ENCODE results near the gene RAB29. TPM values are rescaled to one million over a fixed set of nuclear protein-coding genes. Genes with fewer than 3 reads are reported as not detected.

Gene RAB29
- total RNA-seq, 4 donors from 2014 or later: 11.1 to 78.4 (median 14.9) TPM

DNA sequence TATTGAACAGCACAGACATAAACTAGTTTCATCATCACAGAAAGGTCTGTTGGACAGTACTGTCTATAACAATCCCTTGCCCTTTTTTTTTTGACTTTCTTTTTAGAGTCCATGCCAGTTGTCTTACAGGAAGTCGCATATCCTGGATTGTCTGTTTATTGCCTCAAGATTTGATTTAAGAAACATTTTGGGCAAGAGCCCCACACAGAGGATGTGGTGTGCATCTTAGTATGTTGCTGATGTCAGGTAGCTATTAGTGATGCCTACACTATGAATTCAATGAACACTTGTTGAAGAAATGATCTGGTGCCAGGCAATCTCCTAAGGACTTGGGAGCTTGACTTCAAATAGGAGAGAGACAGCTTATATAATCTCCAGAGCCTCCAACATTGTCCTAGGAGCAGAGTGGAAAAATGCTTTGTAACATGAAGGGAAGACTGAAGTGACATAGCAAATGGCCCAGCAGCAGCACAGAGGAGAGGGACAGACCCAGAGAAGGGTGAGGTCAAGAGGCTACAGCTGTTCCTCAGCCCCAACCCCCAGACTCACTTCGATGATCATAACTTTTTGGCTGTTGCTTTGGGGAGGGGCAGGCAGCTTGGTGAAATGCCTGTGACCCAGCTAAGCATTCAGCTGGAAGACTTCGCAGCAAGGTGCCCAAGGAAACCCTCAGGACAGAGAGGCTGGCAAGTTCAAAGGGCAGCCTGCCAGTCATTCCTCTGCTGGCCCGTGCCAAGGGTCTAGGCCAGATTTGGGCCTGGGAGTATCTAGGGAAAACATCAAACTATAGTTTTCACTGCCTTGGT lies 7.5 kb upstream of the RAB29 start:
- no peak overlapping the region for H3K27ac ChIP-seq
- no peak overlapping the region for H3K4me3 ChIP-seq
- H3K27me3 ChIP-seq: no peaks in the 10 kb centered on the region
- DNase-seq (ENCODE audit: low spot score in 2 of 2): no peak
- H3K36me3 ChIP-seq: no peaks in the 10 kb centered on the region
- 61 to 67% methylated on average over 4 of the region's 4 CpGs for WGBS, 2 donors
- TF ChIP-seq POLR2A (IDR thresholded peaks at IDR 0.05) (no peak), EP300 (IDR thresholded peaks at IDR 0.05) (no peak)
- TF ChIP-seq, protein P1, sequence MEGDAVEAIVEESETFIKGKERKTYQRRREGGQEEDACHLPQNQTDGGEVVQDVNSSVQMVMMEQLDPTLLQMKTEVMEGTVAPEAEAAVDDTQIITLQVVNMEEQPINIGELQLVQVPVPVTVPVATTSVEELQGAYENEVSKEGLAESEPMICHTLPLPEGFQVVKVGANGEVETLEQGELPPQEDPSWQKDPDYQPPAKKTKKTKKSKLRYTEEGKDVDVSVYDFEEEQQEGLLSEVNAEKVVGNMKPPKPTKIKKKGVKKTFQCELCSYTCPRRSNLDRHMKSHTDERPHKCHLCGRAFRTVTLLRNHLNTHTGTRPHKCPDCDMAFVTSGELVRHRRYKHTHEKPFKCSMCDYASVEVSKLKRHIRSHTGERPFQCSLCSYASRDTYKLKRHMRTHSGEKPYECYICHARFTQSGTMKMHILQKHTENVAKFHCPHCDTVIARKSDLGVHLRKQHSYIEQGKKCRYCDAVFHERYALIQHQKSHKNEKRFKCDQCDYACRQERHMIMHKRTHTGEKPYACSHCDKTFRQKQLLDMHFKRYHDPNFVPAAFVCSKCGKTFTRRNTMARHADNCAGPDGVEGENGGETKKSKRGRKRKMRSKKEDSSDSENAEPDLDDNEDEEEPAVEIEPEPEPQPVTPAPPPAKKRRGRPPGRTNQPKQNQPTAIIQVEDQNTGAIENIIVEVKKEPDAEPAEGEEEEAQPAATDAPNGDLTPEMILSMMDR (IDR thresholded peaks at IDR 0.05): no peak
- H3K4me1 ChIP-seq: peaks cover 0 to 12% (median 0%) of the 10 kb centered on the region in 4 donors
- no peaks in the 10 kb centered on the region for H3K9me3 ChIP-seq

- H3K27me3 ChIP-seq: no peaks in the 10 kb centered on the region
- no peak overlapping the region for H3K4me3 ChIP-seq
- H3K4me1 ChIP-seq: peaks cover 0 to 21% (median 2%) of the 10 kb centered on the region in 4 donors
- DNase-seq (ENCODE audit: low spot score in 2 of 2): no peak
- H3K9me3 ChIP-seq: no peaks in the 10 kb centered on the region
- WGBS, 2 donors: 81 to 91% methylated on average over 5 of the region's 5 CpGs
- TF ChIP-seq, protein P1 (IDR thresholded peaks at IDR 0.05): no peak
- TF ChIP-seq POLR2A (IDR thresholded peaks at IDR 0.05): no peak
- TF ChIP-seq EP300 (IDR thresholded peaks at IDR 0.05): no peak
- no peak overlapping the region for H3K27ac ChIP-seq
- no peaks in the 10 kb centered on the region for H3K36me3 ChIP-seq
These were observed 5.1 kb upstream of the RAB29 start for GRCh38 chr1:205780335-205780734.

DNA sequence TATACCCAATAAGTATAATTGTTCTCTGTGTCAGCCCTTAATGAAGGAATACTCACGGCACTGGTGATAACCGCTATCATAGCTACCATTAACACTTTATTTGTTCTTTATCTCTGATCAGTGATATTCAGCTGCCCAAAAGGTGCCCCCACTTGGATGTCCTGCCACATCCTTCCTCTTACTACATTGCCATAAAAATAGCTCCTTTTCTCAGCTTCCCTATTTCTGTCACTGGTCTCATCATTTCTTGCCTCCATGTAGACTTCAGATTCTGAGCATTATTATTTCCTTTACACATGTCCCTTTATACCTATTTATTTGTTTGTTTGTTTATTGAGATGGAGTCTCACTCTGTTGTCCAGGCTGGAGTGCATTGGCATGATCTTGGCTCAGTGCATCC lies 2.7 kb upstream of the RAB29 start:
- H3K27me3 ChIP-seq: no peaks in the 10 kb centered on the region
- H3K4me1 ChIP-seq: peaks cover 0 to 20% (median 10%) of the 10 kb centered on the region in 4 donors
- H3K9me3 ChIP-seq: no peaks in the 10 kb centered on the region
- TF ChIP-seq POLR2A (IDR thresholded peaks at IDR 0.05) (no peak), EP300 (IDR thresholded peaks at IDR 0.05) (no peak)
- TF ChIP-seq, protein P1 (IDR thresholded peaks at IDR 0.05): no peak
- no peak overlapping the region for H3K4me3 ChIP-seq
- no peaks in the 10 kb centered on the region for H3K36me3 ChIP-seq
- no peak overlapping the region for H3K27ac ChIP-seq
- WGBS, 2 donors: 78 to 86% methylated on average over 2 of the region's 2 CpGs
- DNase-seq (ENCODE audit: low spot score in 2 of 2): no peak

DNA sequence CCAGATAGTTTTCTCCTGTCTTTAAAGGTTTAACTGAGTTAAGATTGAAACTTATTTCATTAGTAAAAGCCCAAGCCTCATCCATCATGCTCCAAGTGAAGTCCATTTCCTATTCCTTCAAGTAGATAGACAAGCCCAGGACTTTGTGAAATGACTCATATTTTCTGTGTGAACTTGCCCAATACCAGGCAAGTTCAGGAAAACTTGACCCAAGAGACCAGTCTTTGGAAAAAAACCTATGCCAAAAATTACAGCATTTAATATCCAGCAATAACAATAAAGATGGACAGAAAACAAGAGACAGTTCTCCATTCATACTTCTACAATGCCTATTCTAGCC lies 405 bp upstream of the RAB29 start:
- Histone ChIP-seq H3K4me1 (peaks cover 0 to 20% (median 10%) of the 10 kb centered on the region in 4 donors), H3K36me3 (peaks cover 0 to 6% (median 0%) of the 10 kb centered on the region in 3 donors), H3K27me3 (no peaks in the 10 kb centered on the region), H3K9me3 (no peaks in the 10 kb centered on the region), H3K4me3 (peak overlapping the region in 3 of 4 donors; percentile 53 to 73 (median 66)), H3K27ac (peak overlapping the region; percentile 28 to 82 (median 78))
- peak in 1 of 2 donors; percentile 61 for DNase-seq (ENCODE audit: low spot score in 2 of 2)
- TF ChIP-seq EP300 (IDR thresholded peaks at IDR 0.05) (peak; percentile 8 to 65), POLR2A (IDR thresholded peaks at IDR 0.05) (no peak)
- TF ChIP-seq, protein P1 (IDR thresholded peaks at IDR 0.05): no peak

GRCh38 chr1:205774198-205775014 lies 876 bp downstream of the RAB29 start:
- Histone ChIP-seq H3K27ac (peak overlapping the region; percentile 28 to 82 (median 78)), H3K4me3 (peak overlapping the region; percentile 53 to 86 (median 70)), H3K4me1 (peaks cover 0 to 20% (median 10%) of the 10 kb centered on the region in 4 donors), H3K36me3 (peaks cover 0 to 17% (median 0%) of the 10 kb centered on the region in 3 donors), H3K9me3 (no peaks in the 10 kb centered on the region), H3K27me3 (no peaks in the 10 kb centered on the region)
- DNase-seq (ENCODE audit: low spot score in 2 of 2): no peak
- TF ChIP-seq POLR2A (IDR thresholded peaks at IDR 0.05): no peak
- TF ChIP-seq, protein P1 (IDR thresholded peaks at IDR 0.05): no peak
- TF ChIP-seq EP300 (IDR thresholded peaks at IDR 0.05): no peak
- WGBS, 2 donors: 17 to 22% methylated on average over 35 to 36 of the region's 36 CpGs
